ENCODE results near the gene CCNDBP1. TPM values are rescaled to one million over a fixed set of nuclear protein-coding genes. Genes with fewer than 3 reads are reported as not detected.

Gene CCNDBP1
- total and polyA plus RNA-seq, 2 of the 8 experiments (the other 6 are each of a cell fraction or from before 2014, with no cell fraction given): 23.4 to 29.0 TPM

DNA sequence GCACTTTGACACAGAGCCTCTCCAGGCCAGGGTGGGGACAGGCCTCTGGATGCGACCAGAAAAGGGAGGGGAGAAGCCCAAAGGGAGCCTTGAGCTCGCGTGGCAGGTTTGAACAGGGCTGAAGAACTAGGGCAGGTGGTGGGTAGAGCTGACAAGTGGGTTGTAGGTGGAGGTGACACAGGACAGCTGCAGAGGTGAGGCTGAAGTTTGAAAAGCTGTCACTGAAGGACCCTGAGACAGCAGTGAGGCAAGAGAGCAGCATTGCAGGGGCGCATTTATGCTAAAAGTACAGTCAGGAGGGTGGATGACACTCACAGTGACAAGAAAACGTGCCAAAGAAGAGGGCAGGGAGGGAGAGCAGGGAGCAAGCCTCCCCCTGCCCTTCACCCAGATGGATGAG lies 57.4 kb downstream of the CCNDBP1 start (continued):
- TF ChIP-seq, protein P1, sequence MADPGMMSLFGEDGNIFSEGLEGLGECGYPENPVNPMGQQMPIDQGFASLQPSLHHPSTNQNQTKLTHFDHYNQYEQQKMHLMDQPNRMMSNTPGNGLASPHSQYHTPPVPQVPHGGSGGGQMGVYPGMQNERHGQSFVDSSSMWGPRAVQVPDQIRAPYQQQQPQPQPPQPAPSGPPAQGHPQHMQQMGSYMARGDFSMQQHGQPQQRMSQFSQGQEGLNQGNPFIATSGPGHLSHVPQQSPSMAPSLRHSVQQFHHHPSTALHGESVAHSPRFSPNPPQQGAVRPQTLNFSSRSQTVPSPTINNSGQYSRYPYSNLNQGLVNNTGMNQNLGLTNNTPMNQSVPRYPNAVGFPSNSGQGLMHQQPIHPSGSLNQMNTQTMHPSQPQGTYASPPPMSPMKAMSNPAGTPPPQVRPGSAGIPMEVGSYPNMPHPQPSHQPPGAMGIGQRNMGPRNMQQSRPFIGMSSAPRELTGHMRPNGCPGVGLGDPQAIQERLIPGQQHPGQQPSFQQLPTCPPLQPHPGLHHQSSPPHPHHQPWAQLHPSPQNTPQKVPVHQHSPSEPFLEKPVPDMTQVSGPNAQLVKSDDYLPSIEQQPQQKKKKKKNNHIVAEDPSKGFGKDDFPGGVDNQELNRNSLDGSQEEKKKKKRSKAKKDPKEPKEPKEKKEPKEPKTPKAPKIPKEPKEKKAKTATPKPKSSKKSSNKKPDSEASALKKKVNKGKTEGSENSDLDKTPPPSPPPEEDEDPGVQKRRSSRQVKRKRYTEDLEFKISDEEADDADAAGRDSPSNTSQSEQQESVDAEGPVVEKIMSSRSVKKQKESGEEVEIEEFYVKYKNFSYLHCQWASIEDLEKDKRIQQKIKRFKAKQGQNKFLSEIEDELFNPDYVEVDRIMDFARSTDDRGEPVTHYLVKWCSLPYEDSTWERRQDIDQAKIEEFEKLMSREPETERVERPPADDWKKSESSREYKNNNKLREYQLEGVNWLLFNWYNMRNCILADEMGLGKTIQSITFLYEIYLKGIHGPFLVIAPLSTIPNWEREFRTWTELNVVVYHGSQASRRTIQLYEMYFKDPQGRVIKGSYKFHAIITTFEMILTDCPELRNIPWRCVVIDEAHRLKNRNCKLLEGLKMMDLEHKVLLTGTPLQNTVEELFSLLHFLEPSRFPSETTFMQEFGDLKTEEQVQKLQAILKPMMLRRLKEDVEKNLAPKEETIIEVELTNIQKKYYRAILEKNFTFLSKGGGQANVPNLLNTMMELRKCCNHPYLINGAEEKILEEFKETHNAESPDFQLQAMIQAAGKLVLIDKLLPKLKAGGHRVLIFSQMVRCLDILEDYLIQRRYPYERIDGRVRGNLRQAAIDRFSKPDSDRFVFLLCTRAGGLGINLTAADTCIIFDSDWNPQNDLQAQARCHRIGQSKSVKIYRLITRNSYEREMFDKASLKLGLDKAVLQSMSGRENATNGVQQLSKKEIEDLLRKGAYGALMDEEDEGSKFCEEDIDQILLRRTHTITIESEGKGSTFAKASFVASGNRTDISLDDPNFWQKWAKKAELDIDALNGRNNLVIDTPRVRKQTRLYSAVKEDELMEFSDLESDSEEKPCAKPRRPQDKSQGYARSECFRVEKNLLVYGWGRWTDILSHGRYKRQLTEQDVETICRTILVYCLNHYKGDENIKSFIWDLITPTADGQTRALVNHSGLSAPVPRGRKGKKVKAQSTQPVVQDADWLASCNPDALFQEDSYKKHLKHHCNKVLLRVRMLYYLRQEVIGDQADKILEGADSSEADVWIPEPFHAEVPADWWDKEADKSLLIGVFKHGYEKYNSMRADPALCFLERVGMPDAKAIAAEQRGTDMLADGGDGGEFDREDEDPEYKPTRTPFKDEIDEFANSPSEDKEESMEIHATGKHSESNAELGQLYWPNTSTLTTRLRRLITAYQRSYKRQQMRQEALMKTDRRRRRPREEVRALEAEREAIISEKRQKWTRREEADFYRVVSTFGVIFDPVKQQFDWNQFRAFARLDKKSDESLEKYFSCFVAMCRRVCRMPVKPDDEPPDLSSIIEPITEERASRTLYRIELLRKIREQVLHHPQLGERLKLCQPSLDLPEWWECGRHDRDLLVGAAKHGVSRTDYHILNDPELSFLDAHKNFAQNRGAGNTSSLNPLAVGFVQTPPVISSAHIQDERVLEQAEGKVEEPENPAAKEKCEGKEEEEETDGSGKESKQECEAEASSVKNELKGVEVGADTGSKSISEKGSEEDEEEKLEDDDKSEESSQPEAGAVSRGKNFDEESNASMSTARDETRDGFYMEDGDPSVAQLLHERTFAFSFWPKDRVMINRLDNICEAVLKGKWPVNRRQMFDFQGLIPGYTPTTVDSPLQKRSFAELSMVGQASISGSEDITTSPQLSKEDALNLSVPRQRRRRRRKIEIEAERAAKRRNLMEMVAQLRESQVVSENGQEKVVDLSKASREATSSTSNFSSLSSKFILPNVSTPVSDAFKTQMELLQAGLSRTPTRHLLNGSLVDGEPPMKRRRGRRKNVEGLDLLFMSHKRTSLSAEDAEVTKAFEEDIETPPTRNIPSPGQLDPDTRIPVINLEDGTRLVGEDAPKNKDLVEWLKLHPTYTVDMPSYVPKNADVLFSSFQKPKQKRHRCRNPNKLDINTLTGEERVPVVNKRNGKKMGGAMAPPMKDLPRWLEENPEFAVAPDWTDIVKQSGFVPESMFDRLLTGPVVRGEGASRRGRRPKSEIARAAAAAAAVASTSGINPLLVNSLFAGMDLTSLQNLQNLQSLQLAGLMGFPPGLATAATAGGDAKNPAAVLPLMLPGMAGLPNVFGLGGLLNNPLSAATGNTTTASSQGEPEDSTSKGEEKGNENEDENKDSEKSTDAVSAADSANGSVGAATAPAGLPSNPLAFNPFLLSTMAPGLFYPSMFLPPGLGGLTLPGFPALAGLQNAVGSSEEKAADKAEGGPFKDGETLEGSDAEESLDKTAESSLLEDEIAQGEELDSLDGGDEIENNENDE (IDR thresholded peaks at IDR 0.05; ENCODE audit: insufficient replicate concordance, low read length): no peak
- TF ChIP-seq JUN (IDR thresholded peaks at IDR 0.05; ENCODE audit: low read depth, low read length) (no peak), POLR2A (IDR thresholded peaks at IDR 0.05; ENCODE audit: control extremely low read depth in 1 of 2, low read depth in 2 of 2, low read length in 2 of 2) (no peak), TCF12 (IDR thresholded peaks at IDR 0.05; ENCODE audit: low read depth, low read length) (no peak), CEBPB (IDR thresholded peaks at IDR 0.05; ENCODE audit: low read depth, low read length) (no peak), HDAC6 (IDR thresholded peaks at IDR 0.05; ENCODE audit: low read depth, low read length) (no peak), MAFK (IDR thresholded peaks at IDR 0.05; ENCODE audit: low read depth, low read length) (no peak), SIRT6 (IDR thresholded peaks at IDR 0.05; ENCODE audit: low read length) (no peak), PHF8 (conservative IDR thresholded peaks at IDR 0.05; ENCODE audit: low read depth, low read length) (no peak), KDM4A (IDR thresholded peaks at IDR 0.05; ENCODE audit: low read depth, low read length, severe bottlenecking) (no peak), BRCA1 (IDR thresholded peaks at IDR 0.05; ENCODE audit: low read depth, low read length) (no peak)
- TF ChIP-seq, protein P2, sequence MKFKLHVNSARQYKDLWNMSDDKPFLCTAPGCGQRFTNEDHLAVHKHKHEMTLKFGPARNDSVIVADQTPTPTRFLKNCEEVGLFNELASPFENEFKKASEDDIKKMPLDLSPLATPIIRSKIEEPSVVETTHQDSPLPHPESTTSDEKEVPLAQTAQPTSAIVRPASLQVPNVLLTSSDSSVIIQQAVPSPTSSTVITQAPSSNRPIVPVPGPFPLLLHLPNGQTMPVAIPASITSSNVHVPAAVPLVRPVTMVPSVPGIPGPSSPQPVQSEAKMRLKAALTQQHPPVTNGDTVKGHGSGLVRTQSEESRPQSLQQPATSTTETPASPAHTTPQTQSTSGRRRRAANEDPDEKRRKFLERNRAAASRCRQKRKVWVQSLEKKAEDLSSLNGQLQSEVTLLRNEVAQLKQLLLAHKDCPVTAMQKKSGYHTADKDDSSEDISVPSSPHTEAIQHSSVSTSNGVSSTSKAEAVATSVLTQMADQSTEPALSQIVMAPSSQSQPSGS (IDR thresholded peaks at IDR 0.05; ENCODE audit: low read length): no peak

All from H1 (cell line).